Calu3 (cell line): ENCODE results near the gene ATP7A. TPM values are rescaled to one million over a fixed set of nuclear protein-coding genes. Genes with fewer than 3 reads are reported as not detected.

Source experiments
- BruUV-seq: library from RNA; stranded (reverse); fragments of 400-500 nt; replicated peaks from 2 replicates; lab custom pipeline; 2021; lab: Mats Ljungman, UMichigan
- CTCF ChIA-PET: fragments of 300-600 bp; sonication (Branson Sonifier 250); formaldehyde crosslinking; loops from one replicate; lab custom pipeline; 2022; ENCODE audit warnings: antibody characterized with exemption; lab: Charles Lee
- DNase-seq: peaks from one replicate; pipeline ENCODE4 v3.0.0; 2022
- H3K27ac Mint-ChIP-seq: one replicate; pipeline ENCODE4 v1.8.0; 2022; ENCODE audit warnings: mixed read lengths; ENCODE audit not compliant: unreplicated experiment
- H3K27me3 Mint-ChIP-seq: one replicate; pipeline ENCODE4 v1.8.0; 2022; ENCODE audit warnings: mixed read lengths; ENCODE audit not compliant: unreplicated experiment
- H3K36me3 Mint-ChIP-seq: one replicate; pipeline ENCODE4 v1.8.0; 2022; ENCODE audit warnings: mild to moderate bottlenecking, moderate library complexity, mixed read lengths; ENCODE audit not compliant: insufficient read depth, unreplicated experiment
- H3K4me1 Mint-ChIP-seq: one replicate; pipeline ENCODE4 v1.8.0; 2022; ENCODE audit warnings: mild to moderate bottlenecking, low read depth, mixed read lengths; ENCODE audit not compliant: unreplicated experiment
- H3K4me3 Mint-ChIP-seq: one replicate; pipeline ENCODE4 v1.8.0; 2022; ENCODE audit warnings: mild to moderate bottlenecking, low read depth, moderate library complexity, mixed read lengths; ENCODE audit not compliant: unreplicated experiment
- H3K9me3 Mint-ChIP-seq: one replicate; pipeline ENCODE4 v1.8.0; 2022; ENCODE audit warnings: low read depth, mixed read lengths; ENCODE audit not compliant: unreplicated experiment
- CTCF ChIP-seq: fragments of 200-600 bp; IDR thresholded peaks from one replicate; pipeline ENCODE4 v1.8.0; 2022; ENCODE audit warnings: antibody characterized with exemption; ENCODE audit not compliant: unreplicated experiment
- intact Hi-C: fragments of 100-400 bp; cut with micrococcal nuclease; formaldehyde crosslinking; loops from one replicate; pipeline ENCODE4 v1.10.0; 2022; ENCODE audit not compliant: unreplicated experiment
- total RNA-seq: library from RNA; stranded (reverse); gene quantifications from 2 replicates; pipeline ENCODE4 v1.2.3, GENCODE V29; 2022

ATP7A gene
- total RNA-seq, 1 experiment from 2014 or later, result 15.2 TPM

- DNase-seq, result no peak
- Mint-ChIP-seq H3K4me1 (no peaks in the 10 kb centered on the region), H3K27ac (no peak overlapping the region), H3K27me3 (no peaks in the 10 kb centered on the region), H3K9me3 (no peaks in the 10 kb centered on the region), H3K36me3 (no peaks in the 10 kb centered on the region), H3K4me3 (no peak overlapping the region)
- CTCF ChIA-PET, result no interaction called here
- intact Hi-C loops, result no loop called here
- no TSS peak for BruUV-seq
- TF ChIP-seq CTCF, result no peak
Measured at GRCh38 chrX:77924320-77924859, 13.9 kb downstream of the ATP7A start.

DNA sequence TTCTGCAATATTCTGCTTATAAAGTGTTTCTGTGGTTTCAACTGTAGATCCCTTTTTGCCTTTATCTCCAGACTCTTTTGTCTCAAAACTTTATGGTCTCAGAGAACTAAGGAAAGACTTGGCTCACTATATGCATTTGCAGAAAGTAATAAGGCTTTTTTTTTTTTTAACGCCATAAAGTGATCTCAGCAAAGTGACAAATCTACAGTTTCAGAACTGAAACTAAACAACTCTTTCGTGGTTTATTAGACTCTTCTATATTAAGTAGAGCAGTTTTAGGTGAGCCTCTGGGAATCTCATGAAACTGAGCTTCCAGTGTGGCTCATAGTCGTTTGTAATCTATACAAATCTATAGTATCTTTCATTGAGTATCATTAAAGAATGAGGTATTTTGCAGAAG is 15.3 kb downstream of the ATP7A start:
- TF ChIP-seq CTCF, result no peak
- DNase-seq, result no peak
- CTCF ChIA-PET, result no interaction called here
- Mint-ChIP-seq H3K27ac (no peak overlapping the region), H3K9me3 (no peaks in the 10 kb centered on the region), H3K4me3 (no peak overlapping the region), H3K36me3 (no peaks in the 10 kb centered on the region), H3K27me3 (no peaks in the 10 kb centered on the region), H3K4me1 (no peaks in the 10 kb centered on the region)
- intact Hi-C loops, result no loop called here
- BruUV-seq, result no TSS peak

GRCh38 chrX:77930581-77930980 is 20.1 kb downstream of the ATP7A start:
- TF ChIP-seq CTCF, result no peak
- no peak overlapping the region for H3K4me3 Mint-ChIP-seq
- no peaks in the 10 kb centered on the region for H3K9me3 Mint-ChIP-seq
- no peaks in the 10 kb centered on the region for H3K27me3 Mint-ChIP-seq
- CTCF ChIA-PET, result no interaction called here
- no TSS peak for BruUV-seq
- no peaks in the 10 kb centered on the region for H3K36me3 Mint-ChIP-seq
- intact Hi-C loops, result no loop called here
- no peak overlapping the region for H3K27ac Mint-ChIP-seq
- no peak for DNase-seq
- no peaks in the 10 kb centered on the region for H3K4me1 Mint-ChIP-seq

DNA sequence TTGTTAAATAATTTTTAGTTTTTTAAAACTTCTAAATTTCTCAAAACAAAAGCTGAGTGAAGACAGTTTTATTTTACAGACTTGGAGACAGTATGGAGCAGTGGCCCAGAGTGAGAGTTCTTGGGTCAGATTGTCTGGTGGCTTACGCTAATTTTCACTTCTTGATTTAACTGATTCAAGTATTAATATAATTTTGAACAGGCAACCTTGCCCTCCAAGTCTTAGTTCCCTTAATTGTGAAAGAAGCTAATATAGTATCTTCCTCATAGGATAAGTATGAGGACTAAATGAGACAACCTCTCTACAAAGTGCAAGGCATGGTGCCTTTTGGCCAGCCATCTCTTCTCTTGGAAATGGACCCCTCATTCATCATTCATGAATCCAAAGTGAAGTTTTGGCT is 25.4 kb downstream of the ATP7A start:
- Mint-ChIP-seq H3K4me1 (peaks cover 19% of the 10 kb centered on the region), H3K9me3 (no peaks in the 10 kb centered on the region), H3K27ac (no peak overlapping the region), H3K36me3 (no peaks in the 10 kb centered on the region), H3K27me3 (no peaks in the 10 kb centered on the region), H3K4me3 (no peak overlapping the region)
- no peak for DNase-seq
- CTCF ChIA-PET, result interaction anchor here (0.7 kb wide), 1 partner anchor 18 kb away, joined by 3 read pairs; no protein-coding TSS in a partner anchor
- no TSS peak for BruUV-seq
- TF ChIP-seq CTCF, result no peak
- intact Hi-C loops, result no loop called here
